PC-3 (cell line): Measurements from ENCODE around the gene ACIN1.

Experiments used
- EZH2 ChIP-seq: fragments of 300-600 bp; sonication (generic); IDR thresholded peaks from one replicate; pipeline ENCODE4 v1.6.1; 2017; ENCODE audit warnings: antibody characterized with exemption, mild to moderate bottlenecking, low read length; ENCODE audit not compliant: unreplicated experiment
- EZH2phosphoT487 ChIP-seq: fragments of 300-600 bp; sonication (generic); IDR thresholded peaks from 2 replicates; pipeline ENCODE4 v1.6.1; 2018; ENCODE audit warnings: mild to moderate bottlenecking, antibody characterized with exemption, low read length, borderline replicate concordance
- TF ChIP-seq, protein P1 (sequence below): fragments of 300-600 bp; sonication (generic); conservative IDR thresholded peaks from 2 replicates; pipeline ENCODE4 v1.5.1; 2017; ENCODE audit warnings: antibody characterized with exemption, low read depth, mild to moderate bottlenecking, low read length

DNA sequence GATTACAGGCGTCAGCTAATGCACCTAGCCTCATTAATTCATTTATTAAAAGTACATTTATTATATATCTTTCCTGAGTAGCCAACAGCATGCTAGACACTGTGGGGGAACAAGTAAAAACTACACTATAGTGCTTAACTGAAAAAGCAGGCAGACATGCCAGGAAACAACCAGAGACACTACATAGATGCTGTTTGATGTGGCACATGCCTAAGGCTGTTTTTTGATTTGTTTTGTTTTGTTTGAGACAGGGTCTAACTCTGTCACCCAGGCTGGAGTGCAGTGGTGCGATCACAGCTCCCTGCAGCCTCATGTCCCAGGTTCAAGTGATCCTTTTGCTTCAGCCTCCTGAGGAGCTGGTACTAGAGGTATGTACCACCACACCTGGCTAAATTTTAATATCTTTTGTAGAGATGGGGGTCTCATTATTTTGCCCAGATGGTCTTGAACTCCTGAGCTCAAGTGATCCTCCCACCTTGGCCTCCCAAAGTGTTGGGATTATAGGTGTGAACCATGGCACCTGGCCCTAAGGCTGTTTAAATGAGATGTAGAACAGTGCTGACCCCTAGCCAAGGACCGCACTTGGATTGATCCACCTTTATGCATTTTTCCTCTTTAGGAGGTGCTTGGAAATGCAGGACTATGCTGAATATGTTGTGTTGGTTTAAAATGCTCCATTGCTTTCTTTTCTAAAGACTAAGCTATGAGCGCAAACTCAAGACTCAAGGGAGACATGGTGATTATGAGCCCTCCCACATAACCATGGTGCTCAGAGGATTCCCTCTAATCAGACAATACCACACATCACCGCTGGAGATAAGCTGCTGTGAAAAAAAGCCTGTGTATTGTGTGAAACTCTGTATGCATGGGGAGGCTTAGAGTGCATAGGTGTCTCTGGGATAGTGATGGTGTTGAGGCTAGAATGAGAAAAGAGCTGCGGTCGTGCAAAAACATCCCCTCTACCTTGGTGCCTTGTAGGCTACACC is 74.5 kb downstream of the ACIN1 start:
- TF ChIP-seq, protein P1, sequence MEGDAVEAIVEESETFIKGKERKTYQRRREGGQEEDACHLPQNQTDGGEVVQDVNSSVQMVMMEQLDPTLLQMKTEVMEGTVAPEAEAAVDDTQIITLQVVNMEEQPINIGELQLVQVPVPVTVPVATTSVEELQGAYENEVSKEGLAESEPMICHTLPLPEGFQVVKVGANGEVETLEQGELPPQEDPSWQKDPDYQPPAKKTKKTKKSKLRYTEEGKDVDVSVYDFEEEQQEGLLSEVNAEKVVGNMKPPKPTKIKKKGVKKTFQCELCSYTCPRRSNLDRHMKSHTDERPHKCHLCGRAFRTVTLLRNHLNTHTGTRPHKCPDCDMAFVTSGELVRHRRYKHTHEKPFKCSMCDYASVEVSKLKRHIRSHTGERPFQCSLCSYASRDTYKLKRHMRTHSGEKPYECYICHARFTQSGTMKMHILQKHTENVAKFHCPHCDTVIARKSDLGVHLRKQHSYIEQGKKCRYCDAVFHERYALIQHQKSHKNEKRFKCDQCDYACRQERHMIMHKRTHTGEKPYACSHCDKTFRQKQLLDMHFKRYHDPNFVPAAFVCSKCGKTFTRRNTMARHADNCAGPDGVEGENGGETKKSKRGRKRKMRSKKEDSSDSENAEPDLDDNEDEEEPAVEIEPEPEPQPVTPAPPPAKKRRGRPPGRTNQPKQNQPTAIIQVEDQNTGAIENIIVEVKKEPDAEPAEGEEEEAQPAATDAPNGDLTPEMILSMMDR, result no peak
- TF ChIP-seq EZH2 (no peak), EZH2phosphoT487 (no peak)
